DOHH2 (cell line): Measurements from ENCODE around the gene CA4.
"Not testable (repeated sequence)": the region's sequence is repeated elsewhere in the genome, so short reads cannot be mapped to it uniquely, and the experiment has no call there.

Experiments used
- CTCF ChIP-seq: fragments of 200-600 bp; sonication (generic); IDR thresholded peaks from one replicate; pipeline ENCODE4 v1.5.1; 2014; ENCODE audit warnings: antibody characterized with exemption, mild to moderate bottlenecking, low read depth, low read length; ENCODE audit not compliant: poor library complexity, severe bottlenecking
- EZH2phosphoT487 ChIP-seq: fragments of 200-600 bp; sonication (generic); IDR thresholded peaks from 2 replicates; pipeline ENCODE4 v1.6.1; 2017; ENCODE audit warnings: borderline replicate concordance, mild to moderate bottlenecking, antibody characterized with exemption, low read length, moderate library complexity, mixed read lengths

GRCh38 chr17:60176763-60177162 is 27.0 kb downstream of the CA4 start:
- not testable (repeated sequence) for TF ChIP-seq CTCF, EZH2phosphoT487
